ENCODE results near the gene TRPV4. TPM values are rescaled to one million over a fixed set of nuclear protein-coding genes. Genes with fewer than 3 reads are reported as not detected.

Gene TRPV4
- total RNA-seq, 5 donors from 2014 or later (not counting 1 experiment from before 2014, with no cell fraction given), result not detected

GRCh38 chr12:109781668-109782325 is 51.4 kb downstream of the TRPV4 start:
- no peak overlapping the region for H3K4me3 Mint-ChIP-seq
- no peak overlapping the region for H3K4me3 ChIP-seq (ENCODE audit: control insufficient read depth in 1 of 2, extremely low read depth in 1 of 2, low read length in 1 of 2)
- H3K36me3 ChIP-seq (ENCODE audit: control insufficient read depth in 2 of 2, extremely low read depth in 1 of 2, insufficient read depth in 1 of 2, low read length in 1 of 2), result no peaks in the 10 kb centered on the region
- no peak overlapping the region for H3K27ac ChIP-seq (ENCODE audit: low read length)
- H3K9me3 ChIP-seq, result no peaks in the 10 kb centered on the region
- H3K27me3 ChIP-seq (replicated peaks in 1 of 2; ENCODE audit: control insufficient read depth in 2 of 2, extremely low read depth in 1 of 2, insufficient read depth in 2 of 2, low read length in 1 of 2), result peaks cover 0 to 36% of the 10 kb centered on the region in 2 experiments
- ChIA-PET CTCF (no interaction called here), POLR2A (no interaction called here)
- H3K4me1 Mint-ChIP-seq, result peaks cover 6 to 7% (median 6%) of the 10 kb centered on the region in 3 donors
- DNase-seq (no peak), ATAC-seq (replicated peaks in 1 of 4) (no peak)
- H3K27me3 Mint-ChIP-seq, result peaks cover 0 to 3% of the 10 kb centered on the region in 2 donors
- no peak overlapping the region for H3K27ac Mint-ChIP-seq
- no peaks in the 10 kb centered on the region for H3K4me1 ChIP-seq (ENCODE audit: control insufficient read depth in 1 of 2, extremely low read depth in 1 of 2, insufficient read depth in 2 of 2, low read length in 2 of 2)
- H3K9me3 Mint-ChIP-seq, result no peaks in the 10 kb centered on the region
- 78% methylated on average over 6 of the region's 10 CpGs for WGBS (ENCODE audit: insufficient coverage)
- no peaks in the 10 kb centered on the region for H3K36me3 Mint-ChIP-seq

- WGBS (ENCODE audit: insufficient coverage), result 84% methylated on average over 6 of the region's 6 CpGs
- CTCF ChIA-PET, result no interaction called here
- ATAC-seq (replicated peaks in 1 of 4) (no peak), DNase-seq (no peak)
- Mint-ChIP-seq H3K9me3 (no peaks in the 10 kb centered on the region), H3K27me3 (peaks cover 0 to 3% of the 10 kb centered on the region in 2 donors), H3K4me3 (no peak overlapping the region), H3K4me1 (peaks cover 6 to 7% (median 6%) of the 10 kb centered on the region in 3 donors), H3K36me3 (no peaks in the 10 kb centered on the region), H3K27ac (no peak overlapping the region)
- Histone ChIP-seq H3K36me3 (ENCODE audit: control insufficient read depth in 2 of 2, extremely low read depth in 1 of 2, insufficient read depth in 1 of 2, low read length in 1 of 2) (no peaks in the 10 kb centered on the region), H3K9me3 (no peaks in the 10 kb centered on the region), H3K27me3 (replicated peaks in 1 of 2; ENCODE audit: control insufficient read depth in 2 of 2, extremely low read depth in 1 of 2, insufficient read depth in 2 of 2, low read length in 1 of 2) (peaks cover 0 to 35% of the 10 kb centered on the region in 2 experiments), H3K27ac (ENCODE audit: low read length) (no peak overlapping the region), H3K4me1 (ENCODE audit: control insufficient read depth in 1 of 2, extremely low read depth in 1 of 2, insufficient read depth in 2 of 2, low read length in 2 of 2) (no peaks in the 10 kb centered on the region), H3K4me3 (ENCODE audit: control insufficient read depth in 1 of 2, extremely low read depth in 1 of 2, low read length in 1 of 2) (no peak overlapping the region)
- POLR2A ChIA-PET, result no interaction called here
Measured at GRCh38 chr12:109779382-109779781, 53.8 kb downstream of the TRPV4 start.

- CTCF ChIA-PET, result no interaction called here
- Histone ChIP-seq H3K36me3 (ENCODE audit: control insufficient read depth in 2 of 2, extremely low read depth in 1 of 2, insufficient read depth in 1 of 2, low read length in 1 of 2) (no peaks in the 10 kb centered on the region), H3K4me1 (ENCODE audit: control insufficient read depth in 1 of 2, extremely low read depth in 1 of 2, insufficient read depth in 2 of 2, low read length in 2 of 2) (no peaks in the 10 kb centered on the region), H3K27ac (ENCODE audit: low read length) (no peak overlapping the region), H3K4me3 (ENCODE audit: control insufficient read depth in 1 of 2, extremely low read depth in 1 of 2, low read length in 1 of 2) (no peak overlapping the region), H3K9me3 (no peaks in the 10 kb centered on the region), H3K27me3 (replicated peaks in 1 of 2; ENCODE audit: control insufficient read depth in 2 of 2, extremely low read depth in 1 of 2, insufficient read depth in 2 of 2, low read length in 1 of 2) (peaks cover 0 to 32% of the 10 kb centered on the region in 2 experiments)
- H3K9me3 Mint-ChIP-seq, result no peaks in the 10 kb centered on the region
- peaks cover 0 to 3% of the 10 kb centered on the region in 2 donors for H3K27me3 Mint-ChIP-seq
- no peak overlapping the region for H3K4me3 Mint-ChIP-seq
- peaks cover 6 to 8% (median 8%) of the 10 kb centered on the region in 3 donors for H3K4me1 Mint-ChIP-seq
- no CpG with 5 or more reads among the region's 1 CpG for WGBS (ENCODE audit: insufficient coverage)
- no peak for DNase-seq
- POLR2A ChIA-PET, result no interaction called here
- no peak for ATAC-seq (replicated peaks in 1 of 4)
- no peak overlapping the region for H3K27ac Mint-ChIP-seq
- no peaks in the 10 kb centered on the region for H3K36me3 Mint-ChIP-seq
Measured at GRCh38 chr12:109778684-109779083, 54.5 kb downstream of the TRPV4 start.

- no peaks in the 10 kb centered on the region for H3K9me3 Mint-ChIP-seq
- H3K4me1 ChIP-seq (ENCODE audit: control insufficient read depth in 1 of 2, extremely low read depth in 1 of 2, insufficient read depth in 2 of 2, low read length in 2 of 2), result no peaks in the 10 kb centered on the region
- H3K36me3 Mint-ChIP-seq, result no peaks in the 10 kb centered on the region
- H3K4me1 Mint-ChIP-seq, result peaks cover 11 to 14% (median 12%) of the 10 kb centered on the region in 3 donors
- H3K27ac ChIP-seq (ENCODE audit: low read length), result no peak overlapping the region
- H3K27ac Mint-ChIP-seq, result peak overlapping the region; percentile 64 to 69
- peak overlapping the region in 1 of 3 donors; percentile 50 for H3K4me3 Mint-ChIP-seq
- peaks cover 0 to 32% of the 10 kb centered on the region in 2 experiments for H3K27me3 ChIP-seq (replicated peaks in 1 of 2; ENCODE audit: control insufficient read depth in 2 of 2, extremely low read depth in 1 of 2, insufficient read depth in 2 of 2, low read length in 1 of 2)
- no peaks in the 10 kb centered on the region for H3K27me3 Mint-ChIP-seq
- ChIA-PET POLR2A (no interaction called here), CTCF (no interaction called here)
- DNase-seq (peak in 26 of 35 experiments; percentile 7 to 57 (median 21)), ATAC-seq (replicated peaks in 1 of 4) (peak; percentile 64 to 88 (median 74))
- no peaks in the 10 kb centered on the region for H3K36me3 ChIP-seq (ENCODE audit: control insufficient read depth in 2 of 2, extremely low read depth in 1 of 2, insufficient read depth in 1 of 2, low read length in 1 of 2)
- no peak overlapping the region for H3K4me3 ChIP-seq (ENCODE audit: control insufficient read depth in 1 of 2, extremely low read depth in 1 of 2, low read length in 1 of 2)
- H3K9me3 ChIP-seq, result no peaks in the 10 kb centered on the region
- 18% methylated on average over 4 of the region's 5 CpGs for WGBS (ENCODE audit: insufficient coverage)
Measured at GRCh38 chr12:109777544-109777943, 55.7 kb downstream of the TRPV4 start.

GRCh38 chr12:109776624-109777023 is 56.6 kb downstream of the TRPV4 start:
- Mint-ChIP-seq H3K4me3 (no peak overlapping the region), H3K9me3 (no peaks in the 10 kb centered on the region), H3K27me3 (no peaks in the 10 kb centered on the region), H3K27ac (no peak overlapping the region), H3K36me3 (no peaks in the 10 kb centered on the region), H3K4me1 (peaks cover 11 to 14% (median 12%) of the 10 kb centered on the region in 3 donors)
- peaks cover 0 to 29% of the 10 kb centered on the region in 2 experiments for H3K27me3 ChIP-seq (replicated peaks in 1 of 2; ENCODE audit: control insufficient read depth in 2 of 2, extremely low read depth in 1 of 2, insufficient read depth in 2 of 2, low read length in 1 of 2)
- no peak for DNase-seq
- ATAC-seq (replicated peaks in 1 of 4), result no peak
- H3K9me3 ChIP-seq, result no peaks in the 10 kb centered on the region
- CTCF ChIA-PET, result interaction anchor here in 1 of 2 donors (2.5 kb wide), 1 partner anchor 179 kb away, joined by 11 read pairs; no protein-coding TSS in a partner anchor
- WGBS (ENCODE audit: insufficient coverage), result no CpG with 5 or more reads among the region's 9 CpGs
- no peaks in the 10 kb centered on the region for H3K36me3 ChIP-seq (ENCODE audit: control insufficient read depth in 2 of 2, extremely low read depth in 1 of 2, insufficient read depth in 1 of 2, low read length in 1 of 2)
- POLR2A ChIA-PET, result no interaction called here
- H3K4me3 ChIP-seq (ENCODE audit: control insufficient read depth in 1 of 2, extremely low read depth in 1 of 2, low read length in 1 of 2), result no peak overlapping the region
- H3K27ac ChIP-seq (ENCODE audit: low read length), result no peak overlapping the region
- H3K4me1 ChIP-seq (ENCODE audit: control insufficient read depth in 1 of 2, extremely low read depth in 1 of 2, insufficient read depth in 2 of 2, low read length in 2 of 2), result no peaks in the 10 kb centered on the region

- 0% methylated on average over 2 of the region's 10 CpGs for WGBS (ENCODE audit: insufficient coverage)
- no peaks in the 10 kb centered on the region for H3K36me3 Mint-ChIP-seq
- ChIA-PET POLR2A (no interaction called here), CTCF (interaction anchor here (0.5 to 2.5 kb wide), 11 partner anchors 176 to 853 kb away, joined by 3 to 11 read pairs (median 5); no protein-coding TSS in a partner anchor)
- DNase-seq, result peak; percentile 12 to 79 (median 62)
- no peaks in the 10 kb centered on the region for H3K9me3 Mint-ChIP-seq
- H3K27me3 ChIP-seq (replicated peaks in 1 of 2; ENCODE audit: control insufficient read depth in 2 of 2, extremely low read depth in 1 of 2, insufficient read depth in 2 of 2, low read length in 1 of 2), result peaks cover 0 to 21% of the 10 kb centered on the region in 2 experiments
- no peaks in the 10 kb centered on the region for H3K27me3 Mint-ChIP-seq
- H3K4me3 Mint-ChIP-seq, result no peak overlapping the region
- no peak overlapping the region for H3K27ac ChIP-seq (ENCODE audit: low read length)
- no peak overlapping the region for H3K27ac Mint-ChIP-seq
- no peaks in the 10 kb centered on the region for H3K36me3 ChIP-seq (ENCODE audit: control insufficient read depth in 2 of 2, extremely low read depth in 1 of 2, insufficient read depth in 1 of 2, low read length in 1 of 2)
- H3K4me3 ChIP-seq (ENCODE audit: control insufficient read depth in 1 of 2, extremely low read depth in 1 of 2, low read length in 1 of 2), result no peak overlapping the region
- no peaks in the 10 kb centered on the region for H3K9me3 ChIP-seq
- no peaks in the 10 kb centered on the region for H3K4me1 ChIP-seq (ENCODE audit: control insufficient read depth in 1 of 2, extremely low read depth in 1 of 2, insufficient read depth in 2 of 2, low read length in 2 of 2)
- peak; percentile 72 to 84 (median 82) for ATAC-seq (replicated peaks in 1 of 4)
- peaks cover 11 to 14% (median 12%) of the 10 kb centered on the region in 3 donors for H3K4me1 Mint-ChIP-seq
Measured at GRCh38 chr12:109775172-109775881, 57.9 kb downstream of the TRPV4 start.
